ENCODE results near the gene KCNH4.
"Not testable (repeated sequence)": the region's sequence is repeated elsewhere in the genome, so short reads cannot be mapped to it uniquely, and the experiment has no call there.

KCNH4 gene

GRCh38 chr17:42180922-42181850, at the start of gene KCNH4:
TSS of gene KCNH4 (minus strand) at chr17:42181142. CDS start at chr17:42180945, 197 bp downstream.
- DNase-seq = peak; percentile 95

DNA sequence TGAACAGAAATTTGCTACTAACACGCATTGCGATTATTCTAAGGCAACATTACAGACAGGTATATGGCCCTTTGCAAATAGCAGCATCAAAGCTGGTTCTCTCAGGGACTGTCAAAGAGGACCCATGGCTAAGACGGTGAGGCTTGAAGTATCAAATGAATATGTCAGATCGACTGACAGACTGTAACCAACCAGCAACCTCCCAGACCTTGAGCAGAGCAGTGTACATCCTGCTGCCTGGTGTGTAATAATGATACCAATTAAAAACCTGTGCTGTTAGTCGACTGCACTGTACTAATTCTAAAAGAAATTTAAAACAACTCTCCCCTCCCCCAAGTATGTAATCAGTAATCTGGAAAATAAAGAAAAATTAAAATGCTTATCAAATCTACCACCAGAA, 49.3 kb upstream of the KCNH4 start:
- DNase-seq = no peak

DNA sequence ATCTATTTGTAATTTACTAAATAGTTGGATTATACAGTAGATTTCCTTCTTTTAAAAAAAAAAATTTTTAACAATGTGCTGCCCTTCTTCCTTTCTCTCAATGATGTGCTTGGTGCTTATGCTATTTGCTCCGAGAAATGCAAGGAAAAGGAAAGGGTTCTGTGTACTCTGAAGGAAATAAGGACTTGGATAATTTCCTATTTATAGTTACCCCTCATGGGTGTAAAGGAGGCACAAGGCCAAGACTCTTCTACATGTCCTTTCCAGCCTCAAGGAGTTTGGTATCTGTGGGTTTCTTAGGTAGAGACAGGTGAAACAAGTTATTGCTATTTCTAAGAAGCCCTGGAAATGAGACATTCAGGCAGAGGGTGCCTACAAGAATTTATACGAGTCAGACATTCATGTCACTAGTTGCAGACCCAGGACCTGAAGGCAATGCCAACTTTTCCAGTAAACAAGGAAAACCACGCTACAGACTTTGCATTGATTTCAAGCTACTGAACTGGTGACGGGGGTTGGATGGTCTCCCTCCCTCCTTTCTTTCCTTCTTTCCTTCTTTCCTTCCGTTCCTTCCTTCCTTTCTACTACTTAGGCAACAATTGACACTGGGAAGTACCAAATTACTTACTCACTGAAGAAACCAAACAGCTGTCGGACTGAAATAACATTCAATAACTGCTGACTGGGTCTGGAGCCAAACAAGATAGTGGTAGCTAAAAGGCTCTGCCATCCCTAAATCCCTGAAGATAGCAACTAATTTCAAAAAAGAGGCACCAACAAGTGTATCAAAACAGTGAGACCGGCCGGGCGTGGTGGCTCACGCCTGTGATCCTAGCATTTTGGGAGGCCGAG, 47.1 kb upstream of the KCNH4 start:
- DNase-seq = no peak

GRCh38 chr17:42225646-42226045, 44.7 kb upstream of the KCNH4 start:
- DNase-seq = no peak

DNA sequence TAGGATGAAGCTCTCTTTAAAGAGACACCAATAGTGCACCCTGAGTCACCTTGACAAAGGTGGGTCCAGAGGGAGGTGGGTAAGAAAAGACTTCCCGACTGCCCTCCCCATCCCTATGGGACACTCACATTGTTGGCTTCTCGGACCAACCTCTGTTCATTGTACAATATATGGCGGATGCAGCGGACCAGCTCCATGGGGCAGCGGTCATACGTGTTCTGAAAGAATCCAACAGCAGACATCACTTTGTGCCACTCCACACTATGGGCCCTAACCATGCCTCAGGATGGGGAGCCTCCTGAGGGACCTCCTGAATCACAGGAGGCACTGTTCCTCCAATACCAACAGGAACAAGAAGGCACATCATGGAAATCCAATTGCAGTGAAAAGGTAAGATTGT, 43.7 kb upstream of the KCNH4 start:
- no peak for DNase-seq

DNA sequence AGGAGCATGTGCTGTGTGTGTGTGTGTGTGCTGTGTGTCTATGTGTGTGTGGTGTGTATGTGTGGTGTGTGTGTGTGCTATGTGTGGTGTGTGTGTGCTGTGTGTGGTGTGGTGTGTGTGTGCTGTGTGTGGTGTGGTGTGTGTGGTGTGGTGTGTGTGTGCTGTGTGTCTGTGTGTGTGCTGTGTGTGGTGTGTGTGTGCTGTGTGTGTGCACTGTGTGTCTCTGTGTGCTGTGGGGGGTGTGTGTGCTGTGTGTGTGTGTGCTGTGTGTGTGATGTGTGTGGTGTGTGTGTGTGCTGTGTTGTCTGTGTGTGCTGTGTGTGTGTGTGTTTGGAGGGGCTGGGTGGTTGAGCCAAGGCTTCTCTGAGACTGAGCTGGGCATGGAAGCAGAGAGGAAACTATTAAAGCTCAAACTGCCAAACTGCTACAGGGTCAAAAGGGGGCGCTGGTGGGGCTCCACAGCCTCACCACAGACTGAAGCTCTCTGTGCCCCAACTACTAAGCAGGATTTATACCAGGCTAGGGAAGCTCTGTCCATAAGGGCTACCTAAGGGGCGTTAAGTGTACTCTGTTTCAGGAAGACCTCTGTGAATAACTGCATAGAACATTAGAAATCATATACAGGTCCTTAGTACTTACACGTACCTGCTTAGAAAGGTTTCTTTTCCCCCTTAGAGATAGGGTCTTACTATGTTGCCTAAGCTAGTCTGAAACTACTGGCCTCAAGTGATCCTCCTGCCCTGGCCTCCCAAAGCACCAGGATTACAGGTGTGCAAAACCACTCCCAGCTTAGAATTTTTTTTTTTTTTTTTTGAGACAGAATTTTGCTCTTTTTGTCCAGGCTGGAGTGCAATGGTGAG, 41.2 kb upstream of the KCNH4 start:
- peak; percentile 84 to 90 for DNase-seq

DNA sequence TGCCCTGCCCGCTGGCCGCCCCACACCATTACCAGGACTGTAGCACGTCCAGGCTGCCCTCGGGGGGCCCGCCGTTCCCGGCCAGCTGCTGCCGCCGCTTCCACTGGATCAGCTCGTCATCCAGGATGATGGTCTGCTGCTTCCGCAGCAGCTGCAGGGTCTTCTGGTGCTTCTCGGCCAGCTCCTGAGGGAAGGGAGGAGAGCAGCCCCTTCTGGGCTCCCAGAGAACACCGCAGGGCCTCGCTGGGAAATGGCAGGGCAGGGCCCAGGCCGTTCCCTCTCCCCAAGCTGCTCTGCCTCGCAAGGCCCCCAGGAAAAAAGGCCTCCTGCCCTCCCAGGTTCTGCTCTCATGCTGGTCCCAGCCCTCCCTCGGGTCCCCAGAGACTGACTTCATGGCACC, 38.3 kb upstream of the KCNH4 start:
- DNase-seq = not testable (repeated sequence)

GRCh38 chr17:42214156-42214555, 33.2 kb upstream of the KCNH4 start:
- no peak for DNase-seq

DNA sequence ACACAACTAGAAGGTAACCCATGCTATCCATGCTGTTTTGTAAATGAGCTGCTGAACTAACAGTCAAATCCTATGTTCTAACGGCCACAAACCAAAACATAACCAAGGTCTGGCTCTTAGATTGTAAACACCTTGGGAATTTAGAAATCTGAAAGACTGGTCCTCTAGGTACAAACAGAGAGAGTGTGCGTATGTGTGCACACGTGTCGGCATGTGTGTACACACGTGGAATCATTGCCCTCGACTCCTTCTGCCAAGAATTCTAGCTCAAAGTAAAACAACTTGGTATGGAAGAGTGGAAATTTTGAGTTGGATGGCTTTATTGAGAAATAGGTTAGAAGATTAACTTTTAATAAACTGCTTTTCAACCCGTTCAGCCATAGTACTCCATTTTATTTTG, 31.4 kb upstream of the KCNH4 start:
- no peak for DNase-seq

- DNase-seq = not testable (repeated sequence)
These were observed 31.0 kb upstream of the KCNH4 start for GRCh38 chr17:42211921-42212341.

GRCh38 chr17:42210046-42210445, 29.1 kb upstream of the KCNH4 start:
- no peak for DNase-seq

- DNase-seq = not testable (repeated sequence)
These were observed 25.2 kb upstream of the KCNH4 start for GRCh38 chr17:42206153-42206612.

DNA sequence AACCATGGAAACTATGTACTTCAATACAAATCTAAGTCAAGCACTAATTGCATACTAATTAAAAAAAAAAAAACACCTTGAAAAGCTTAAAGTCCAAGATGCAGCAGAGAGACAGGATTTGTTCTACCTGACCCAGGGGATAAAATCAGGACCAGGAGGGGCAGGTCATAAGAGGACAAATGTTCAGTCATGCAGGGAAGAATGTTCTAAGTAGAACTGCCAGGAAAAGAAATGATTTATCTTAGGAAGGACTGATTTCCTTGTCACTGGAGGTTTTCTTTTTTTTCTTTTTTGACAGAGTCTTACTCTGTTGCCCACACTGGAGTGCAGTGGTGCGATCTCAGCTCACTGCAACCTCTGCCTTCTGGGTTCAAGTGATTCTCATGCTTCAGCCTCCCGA, 22.4 kb upstream of the KCNH4 start:
- no peak for DNase-seq

GRCh38 chr17:42202696-42203095, 21.8 kb upstream of the KCNH4 start:
- no peak for DNase-seq

- DNase-seq = no peak
These were observed 21.2 kb upstream of the KCNH4 start for GRCh38 chr17:42202159-42202558.

GRCh38 chr17:42201458-42201772, 20.5 kb upstream of the KCNH4 start:
- DNase-seq = no peak

DNA sequence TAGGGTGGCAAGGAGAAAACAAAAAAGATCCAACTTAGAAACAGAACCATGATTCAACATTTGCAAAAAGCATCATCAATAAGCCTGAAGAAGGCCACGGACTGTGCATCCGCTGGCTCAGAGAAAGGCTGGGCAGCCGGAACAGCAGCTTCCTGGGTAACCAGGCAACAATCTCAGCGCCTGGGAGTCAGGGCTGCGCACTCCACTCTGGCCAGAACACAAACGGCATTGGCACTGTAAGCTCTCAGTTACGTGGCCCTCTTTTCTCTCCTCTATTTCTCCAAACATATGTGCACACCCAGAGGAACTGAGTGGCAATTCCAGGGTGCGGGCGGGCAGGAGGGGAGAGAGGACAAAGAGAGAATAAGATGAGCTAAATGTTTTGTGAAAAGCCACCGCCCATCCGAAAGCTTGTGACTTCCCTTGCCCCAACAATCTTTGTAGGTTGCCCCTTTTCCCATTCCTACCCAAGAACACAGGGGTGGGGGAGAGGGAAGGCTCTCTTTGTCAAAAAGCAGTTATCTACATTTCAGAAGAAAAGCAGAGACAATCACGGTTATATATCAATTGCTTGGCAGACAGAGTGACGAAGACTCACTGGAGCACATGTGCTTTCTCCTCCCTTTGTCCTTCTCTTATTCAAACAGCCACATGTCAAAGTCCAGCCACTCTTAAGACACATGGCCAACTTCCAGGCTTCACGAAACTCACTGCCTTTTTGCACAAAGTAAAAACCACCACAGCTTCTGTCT, 19.9 kb upstream of the KCNH4 start:
- DNase-seq = no peak

DNA sequence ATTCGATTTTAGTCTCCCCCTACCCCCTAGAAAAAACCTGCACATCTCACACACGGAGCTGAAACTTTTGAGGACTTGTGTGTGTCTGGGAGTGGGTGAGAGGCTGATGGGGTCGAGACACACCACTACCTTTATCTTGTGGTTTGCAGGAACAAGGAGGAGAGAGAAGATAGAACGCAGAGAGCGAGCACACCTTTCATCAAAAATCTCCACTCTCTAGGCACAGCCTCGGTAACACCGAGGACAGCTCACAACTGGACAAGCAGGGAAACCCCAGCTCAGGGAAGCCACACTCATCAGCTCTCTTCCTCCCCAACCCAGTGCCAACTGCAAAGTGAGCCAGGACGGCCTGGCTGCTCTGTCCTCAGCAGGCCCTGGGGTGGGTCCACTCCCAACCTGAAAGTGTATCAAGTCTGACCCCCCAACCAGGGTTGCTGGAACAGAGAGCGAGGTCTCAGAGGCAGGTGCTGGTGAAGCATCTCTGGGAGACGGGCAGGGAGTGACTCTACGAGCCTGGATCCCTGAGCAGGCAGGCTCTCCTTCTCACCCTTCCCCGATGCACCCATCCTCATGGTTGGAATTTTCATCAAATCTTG, 18.6 kb upstream of the KCNH4 start:
- no peak for DNase-seq

- DNase-seq = peak; percentile 60 to 72
These were observed 18.0 kb upstream of the KCNH4 start for GRCh38 chr17:42198897-42199296.

- no peak for DNase-seq
These were observed 16.7 kb upstream of the KCNH4 start for GRCh38 chr17:42197564-42198156.
